Measurements from ENCODE around the gene PRDM16. TPM values are rescaled to one million over a fixed set of nuclear protein-coding genes. Genes with fewer than 3 reads are reported as not detected.

PRDM16 gene
- total RNA-seq, 2 experiments from 2014 or later, result not detected

- Histone ChIP-seq H3K27ac (ENCODE audit: low read depth, low read length, poor library complexity, severe bottlenecking) (no peak overlapping the region), H3K4me2 (ENCODE audit: low read length) (no peak overlapping the region), H3K9me2 (ENCODE audit: insufficient read depth, low read length) (no peaks in the 10 kb centered on the region), H2AFZ (ENCODE audit: low read length) (no peak overlapping the region), H3K9me3 (ENCODE audit: low read length) (no peaks in the 10 kb centered on the region), H3K79me2 (ENCODE audit: insufficient read depth, low read depth, low read length) (no peaks in the 10 kb centered on the region), H4K20me1 (ENCODE audit: insufficient read depth, low read length) (no peaks in the 10 kb centered on the region), H3K36me3 (ENCODE audit: insufficient read depth, low read length) (no peaks in the 10 kb centered on the region), H3K4me1 (ENCODE audit: insufficient read depth, low read length, poor library complexity, severe bottlenecking) (no peaks in the 10 kb centered on the region), H3K4me3 (ENCODE audit: low read depth, low read length, poor library complexity, severe bottlenecking) (no peak overlapping the region)
- BruUV-seq (replicated peaks), result no TSS peak
- ChIA-PET CTCF (ENCODE audit: unreplicated experiment) (no interaction called here), POLR2A (no interaction called here)
- intact Hi-C loops (cut with micrococcal nuclease; ENCODE audit: unreplicated experiment), result no loop called here
- DNase-seq (ENCODE audit: low spot score), result no peak
- no peak for TF ChIP-seq CTCF (conservative IDR thresholded peaks at IDR 0.05; ENCODE audit: low read length)
- no peak for TF ChIP-seq EZH2phosphoT487 (IDR thresholded peaks at IDR 0.05; ENCODE audit: borderline replicate concordance, low read depth, low read length)
Observed at GRCh38 chr1:3132660-3133059, 63.7 kb downstream of the PRDM16 start.

- DNase-seq (ENCODE audit: low spot score), result no peak
- no peak overlapping the region for H3K4me3 ChIP-seq (ENCODE audit: low read depth, low read length, poor library complexity, severe bottlenecking)
- H3K4me1 ChIP-seq (ENCODE audit: insufficient read depth, low read length, poor library complexity, severe bottlenecking), result no peaks in the 10 kb centered on the region
- H3K4me2 ChIP-seq (ENCODE audit: low read length), result no peak overlapping the region
- no peak overlapping the region for H3K27ac ChIP-seq (ENCODE audit: low read depth, low read length, poor library complexity, severe bottlenecking)
- intact Hi-C loops (cut with micrococcal nuclease; ENCODE audit: unreplicated experiment), result no loop called here
- no peaks in the 10 kb centered on the region for H3K36me3 ChIP-seq (ENCODE audit: insufficient read depth, low read length)
- H2AFZ ChIP-seq (ENCODE audit: low read length), result no peak overlapping the region
- no peak for TF ChIP-seq EZH2phosphoT487 (IDR thresholded peaks at IDR 0.05; ENCODE audit: borderline replicate concordance, low read depth, low read length)
- no peak for TF ChIP-seq CTCF (conservative IDR thresholded peaks at IDR 0.05; ENCODE audit: low read length)
- CTCF ChIA-PET (ENCODE audit: unreplicated experiment), result no interaction called here
- no peaks in the 10 kb centered on the region for H4K20me1 ChIP-seq (ENCODE audit: insufficient read depth, low read length)
- no peaks in the 10 kb centered on the region for H3K79me2 ChIP-seq (ENCODE audit: insufficient read depth, low read depth, low read length)
- POLR2A ChIA-PET, result no interaction called here
- BruUV-seq (replicated peaks), result no TSS peak
- no peaks in the 10 kb centered on the region for H3K9me3 ChIP-seq (ENCODE audit: low read length)
- H3K9me2 ChIP-seq (ENCODE audit: insufficient read depth, low read length), result no peaks in the 10 kb centered on the region
Observed at GRCh38 chr1:3133686-3134085, 64.7 kb downstream of the PRDM16 start.

GRCh38 chr1:3134381-3135072 lies 65.5 kb downstream of the PRDM16 start:
- H4K20me1 ChIP-seq (ENCODE audit: insufficient read depth, low read length), result no peaks in the 10 kb centered on the region
- CTCF ChIA-PET (ENCODE audit: unreplicated experiment), result interaction anchor here (0.6 kb wide), 1 partner anchor 277 kb away, joined by 3 read pairs; no protein-coding TSS in a partner anchor
- DNase-seq (ENCODE audit: low spot score), result no peak
- no peak overlapping the region for H3K27ac ChIP-seq (ENCODE audit: low read depth, low read length, poor library complexity, severe bottlenecking)
- H3K36me3 ChIP-seq (ENCODE audit: insufficient read depth, low read length), result no peaks in the 10 kb centered on the region
- H3K4me3 ChIP-seq (ENCODE audit: low read depth, low read length, poor library complexity, severe bottlenecking), result no peak overlapping the region
- H3K79me2 ChIP-seq (ENCODE audit: insufficient read depth, low read depth, low read length), result no peaks in the 10 kb centered on the region
- BruUV-seq (replicated peaks), result no TSS peak
- H3K9me3 ChIP-seq (ENCODE audit: low read length), result no peaks in the 10 kb centered on the region
- no peak overlapping the region for H2AFZ ChIP-seq (ENCODE audit: low read length)
- POLR2A ChIA-PET, result no interaction called here
- TF ChIP-seq EZH2phosphoT487 (IDR thresholded peaks at IDR 0.05; ENCODE audit: borderline replicate concordance, low read depth, low read length), result no peak
- TF ChIP-seq CTCF (conservative IDR thresholded peaks at IDR 0.05; ENCODE audit: low read length), result no peak
- intact Hi-C loops (cut with micrococcal nuclease; ENCODE audit: unreplicated experiment), result no loop called here
- H3K9me2 ChIP-seq (ENCODE audit: insufficient read depth, low read length), result no peaks in the 10 kb centered on the region
- H3K4me2 ChIP-seq (ENCODE audit: low read length), result no peak overlapping the region
- no peaks in the 10 kb centered on the region for H3K4me1 ChIP-seq (ENCODE audit: insufficient read depth, low read length, poor library complexity, severe bottlenecking)
